ENCODE results near the gene SPDEF. TPM values are rescaled to one million over a fixed set of nuclear protein-coding genes. Genes with fewer than 3 reads are reported as not detected.

Gene SPDEF
- total and polyA plus RNA-seq, 10 of the 15 experiments (the other 5 are each of a cell fraction or from before 2014, with no cell fraction given) = not detected

DNA sequence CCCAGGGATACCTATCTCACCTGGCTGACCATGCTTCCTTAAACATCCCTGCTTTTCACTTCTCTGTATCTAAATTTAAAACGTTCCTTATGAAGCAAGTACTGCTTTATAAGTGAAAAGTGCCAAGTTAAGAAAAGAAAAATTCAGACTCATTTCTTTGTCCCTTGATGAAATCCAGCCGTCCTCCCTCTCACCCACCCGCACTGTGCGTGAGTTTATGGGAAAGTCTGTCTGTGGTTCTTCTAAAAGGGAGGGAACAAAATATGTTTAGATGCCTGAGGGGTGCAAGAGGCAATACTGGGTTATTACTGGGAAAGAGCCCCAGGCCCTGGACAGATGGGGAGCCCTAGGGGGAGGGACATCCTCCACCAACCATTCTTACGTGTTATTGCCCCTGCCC lies 31.2 kb downstream of the SPDEF start:
- in situ Hi-C loops (cut with MboI) (no loop called here), intact Hi-C loops (cut with micrococcal nuclease; ENCODE audit: unreplicated experiment) (loop anchor here (5.0 kb wide), 1 partner anchor 617 kb away; the partner anchor contains the start of gene TCP11)
- ChIA-PET CTCF (no interaction called here), RAD21 (ENCODE audit: unreplicated experiment) (no interaction called here), SMC1A (ENCODE audit: uncharacterized antibody, unreplicated experiment) (no interaction called here), POLR2A (no interaction called here)
- no TSS peak for BruUV-seq (replicated peaks)
- Histone ChIP-seq H3K27me3 (replicated peaks in 1 of 2; ENCODE audit: control insufficient read depth in 2 of 2, insufficient read depth in 2 of 2, low read length in 1 of 2) (no peaks in the 10 kb centered on the region; a peak in 1 of 4 replicates), H3K36me3 (ENCODE audit: control insufficient read depth in 2 of 2, insufficient read depth in 2 of 2, low read length in 1 of 2) (no peaks in the 10 kb centered on the region), H2AFZ (ENCODE audit: control insufficient read depth, low read depth, low read length) (no peak overlapping the region), H3K4me1 (ENCODE audit: control insufficient read depth, insufficient read depth, low read length) (no peaks in the 10 kb centered on the region), H3K4me3 (no peak overlapping the region), H3K9me3 (replicated peaks; ENCODE audit: control insufficient read depth, insufficient read depth, low read length) (no peaks in the 10 kb centered on the region), H3K27ac (ENCODE audit: control insufficient read depth, insufficient read depth) (no peak overlapping the region), H3K79me2 (ENCODE audit: control insufficient read depth, insufficient read depth, low read length) (no peaks in the 10 kb centered on the region), H4K20me1 (ENCODE audit: control insufficient read depth, insufficient read depth) (no peaks in the 10 kb centered on the region), H3K4me2 (ENCODE audit: control insufficient read depth, insufficient read depth) (no peak overlapping the region), H3K9ac (ENCODE audit: control insufficient read depth, insufficient read depth, low read length) (no peak overlapping the region)
- 72% methylated on average over 5 of the region's 5 CpGs for WGBS (ENCODE audit: insufficient coverage, insufficient replicate concordance, low lambda C conversion rate, missing lambda C conversion rate)
- ATAC-seq (no peak), DNase-seq (ENCODE audit: low read depth, low spot score) (no peak), FAIRE-seq (no peak)
- TF ChIP-seq, protein P1, sequence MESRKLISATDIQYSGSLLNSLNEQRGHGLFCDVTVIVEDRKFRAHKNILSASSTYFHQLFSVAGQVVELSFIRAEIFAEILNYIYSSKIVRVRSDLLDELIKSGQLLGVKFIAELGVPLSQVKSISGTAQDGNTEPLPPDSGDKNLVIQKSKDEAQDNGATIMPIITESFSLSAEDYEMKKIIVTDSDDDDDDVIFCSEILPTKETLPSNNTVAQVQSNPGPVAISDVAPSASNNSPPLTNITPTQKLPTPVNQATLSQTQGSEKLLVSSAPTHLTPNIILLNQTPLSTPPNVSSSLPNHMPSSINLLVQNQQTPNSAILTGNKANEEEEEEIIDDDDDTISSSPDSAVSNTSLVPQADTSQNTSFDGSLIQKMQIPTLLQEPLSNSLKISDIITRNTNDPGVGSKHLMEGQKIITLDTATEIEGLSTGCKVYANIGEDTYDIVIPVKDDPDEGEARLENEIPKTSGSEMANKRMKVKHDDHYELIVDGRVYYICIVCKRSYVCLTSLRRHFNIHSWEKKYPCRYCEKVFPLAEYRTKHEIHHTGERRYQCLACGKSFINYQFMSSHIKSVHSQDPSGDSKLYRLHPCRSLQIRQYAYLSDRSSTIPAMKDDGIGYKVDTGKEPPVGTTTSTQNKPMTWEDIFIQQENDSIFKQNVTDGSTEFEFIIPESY (IDR thresholded peaks at IDR 0.05) = no peak
- TF ChIP-seq, protein P2, sequence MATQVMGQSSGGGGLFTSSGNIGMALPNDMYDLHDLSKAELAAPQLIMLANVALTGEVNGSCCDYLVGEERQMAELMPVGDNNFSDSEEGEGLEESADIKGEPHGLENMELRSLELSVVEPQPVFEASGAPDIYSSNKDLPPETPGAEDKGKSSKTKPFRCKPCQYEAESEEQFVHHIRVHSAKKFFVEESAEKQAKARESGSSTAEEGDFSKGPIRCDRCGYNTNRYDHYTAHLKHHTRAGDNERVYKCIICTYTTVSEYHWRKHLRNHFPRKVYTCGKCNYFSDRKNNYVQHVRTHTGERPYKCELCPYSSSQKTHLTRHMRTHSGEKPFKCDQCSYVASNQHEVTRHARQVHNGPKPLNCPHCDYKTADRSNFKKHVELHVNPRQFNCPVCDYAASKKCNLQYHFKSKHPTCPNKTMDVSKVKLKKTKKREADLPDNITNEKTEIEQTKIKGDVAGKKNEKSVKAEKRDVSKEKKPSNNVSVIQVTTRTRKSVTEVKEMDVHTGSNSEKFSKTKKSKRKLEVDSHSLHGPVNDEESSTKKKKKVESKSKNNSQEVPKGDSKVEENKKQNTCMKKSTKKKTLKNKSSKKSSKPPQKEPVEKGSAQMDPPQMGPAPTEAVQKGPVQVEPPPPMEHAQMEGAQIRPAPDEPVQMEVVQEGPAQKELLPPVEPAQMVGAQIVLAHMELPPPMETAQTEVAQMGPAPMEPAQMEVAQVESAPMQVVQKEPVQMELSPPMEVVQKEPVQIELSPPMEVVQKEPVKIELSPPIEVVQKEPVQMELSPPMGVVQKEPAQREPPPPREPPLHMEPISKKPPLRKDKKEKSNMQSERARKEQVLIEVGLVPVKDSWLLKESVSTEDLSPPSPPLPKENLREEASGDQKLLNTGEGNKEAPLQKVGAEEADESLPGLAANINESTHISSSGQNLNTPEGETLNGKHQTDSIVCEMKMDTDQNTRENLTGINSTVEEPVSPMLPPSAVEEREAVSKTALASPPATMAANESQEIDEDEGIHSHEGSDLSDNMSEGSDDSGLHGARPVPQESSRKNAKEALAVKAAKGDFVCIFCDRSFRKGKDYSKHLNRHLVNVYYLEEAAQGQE (IDR thresholded peaks at IDR 0.05; ENCODE audit: low read depth, low read length) = no peak

Data from GM12878 (cell line).